HepG2 (cell line): ENCODE data around the gene WNK2. TPM values are rescaled to one million over a fixed set of nuclear protein-coding genes. Genes with fewer than 3 reads are reported as not detected.

ENCODE experiments used
- ARID2 ChIP-seq: sonication (generic); formaldehyde crosslinking; IDR thresholded peaks from 2 replicates; pipeline ENCODE4 v1.8.1; 2022; ENCODE audit warnings: mild to moderate bottlenecking, missing genetic modification reagents, borderline replicate concordance
- EEA1 ChIP-seq: sonication (generic); formaldehyde crosslinking; IDR thresholded peaks from 2 replicates; pipeline ENCODE4 v1.5.1; 2020; ENCODE audit warnings: mild to moderate bottlenecking, missing genetic modification reagents, borderline replicate concordance
- EED ChIP-seq: sonication (generic); formaldehyde crosslinking; IDR thresholded peaks from 2 replicates; pipeline ENCODE4 v1.5.0; 2020; ENCODE audit warnings: mild to moderate bottlenecking, missing genetic modification reagents
- ETV6 ChIP-seq: sonication (generic); formaldehyde crosslinking; conservative IDR thresholded peaks from 2 replicates; pipeline ENCODE4 v1.4.0; 2020; ENCODE audit warnings: missing genetic modification reagents
- JUND ChIP-seq: sonication (generic); formaldehyde crosslinking; IDR thresholded peaks from 2 replicates; pipeline ENCODE4 v1.8.0; 2022; ENCODE audit warnings: mild to moderate bottlenecking, missing genetic modification reagents
- MEIS2 ChIP-seq: sonication (generic); formaldehyde crosslinking; IDR thresholded peaks from 2 replicates; pipeline ENCODE4 v1.9.0; 2021; ENCODE audit warnings: mild to moderate bottlenecking, missing genetic modification reagents
- MTF1 ChIP-seq: sonication (generic); formaldehyde crosslinking; IDR thresholded peaks from 2 replicates; pipeline ENCODE4 v1.5.0; 2020; ENCODE audit warnings: missing genetic modification reagents
- NBN ChIP-seq: fragments of 450-650 bp; conservative IDR thresholded peaks from 2 replicates; pipeline ENCODE4 v1.6.1; 2017
- PTBP1 ChIP-seq: fragments of 200-400 bp; formaldehyde crosslinking; IDR thresholded peaks from 2 replicates; pipeline ENCODE4 v1.6.1; 2018; ENCODE audit warnings: low read length, low read depth; ENCODE audit not compliant: poor library complexity, severe bottlenecking
- RAD21 ChIP-seq: fragments of 450-650 bp; formaldehyde crosslinking; IDR thresholded peaks from 2 replicates; pipeline ENCODE4 v1.5.0; 2020; ENCODE audit warnings: mild to moderate bottlenecking
- SUZ12 ChIP-seq: fragments of 150-350 bp; IDR thresholded peaks from 2 replicates; pipeline ENCODE4 v1.6.1; 2014; ENCODE audit warnings: low read depth, low read length
- TEAD2 ChIP-seq: sonication (generic); formaldehyde crosslinking; IDR thresholded peaks from 2 replicates; pipeline ENCODE4 v1.9.0; 2021; ENCODE audit warnings: missing genetic modification reagents
- TRIM24 ChIP-seq: sonication (generic); formaldehyde crosslinking; IDR thresholded peaks from 2 replicates; pipeline ENCODE4 v1.8.0; 2022; ENCODE audit warnings: mild to moderate bottlenecking, missing genetic modification reagents
- ZFP36L1 ChIP-seq: sonication (generic); formaldehyde crosslinking; IDR thresholded peaks from 2 replicates; pipeline ENCODE4 v1.8.0; 2022; ENCODE audit warnings: mild to moderate bottlenecking, missing genetic modification reagents, moderate library complexity
- ZFP62 ChIP-seq: sonication (generic); formaldehyde crosslinking; IDR thresholded peaks from 2 replicates; pipeline ENCODE4 v1.4.0; 2020; ENCODE audit warnings: missing genetic modification reagents
- ZNF775 ChIP-seq: sonication (generic); formaldehyde crosslinking; IDR thresholded peaks from 2 replicates; pipeline ENCODE4 v1.4.0; 2020; ENCODE audit warnings: missing genetic modification reagents, mild to moderate bottlenecking, moderate library complexity, borderline replicate concordance
- polyA plus RNA-seq, 8 experiments: library from polyadenylated mRNA; depleted of rRNA in 3 of 8; stranded (reverse) in 7 of 8; unstranded in 1 of 8; fragments of >200 nt; fragmentation: Illumina TruSeq in 4 of 8; extraction: Trizol in 4 of 8; gene quantifications; 2 replicates each; pipeline versions ENCODE4 v1.2.1 to v1.2.3, GENCODE V29; 2011 to 2016; ENCODE audit warnings: low read depth in 4 of 8, missing spikeins in 1 of 8, mixed read lengths in 1 of 8; ENCODE audit not compliant: insufficient read depth in 1 of 8
- total RNA-seq, 5 experiments: library from RNA; depleted of rRNA; stranded (reverse); fragments of >200 nt; fragmentation: Illumina TruSeq; extraction: Trizol; gene quantifications; 2 replicates each; pipeline ENCODE4 v1.2.3, GENCODE V29; 2016; ENCODE audit warnings: low read depth in 1 of 5
- TF ChIP-seq, protein P1 (sequence below): sonication (generic); formaldehyde crosslinking; IDR thresholded peaks from 2 replicates; pipeline ENCODE4 v1.4.0; 2020; ENCODE audit warnings: missing genetic modification reagents
- TF ChIP-seq, protein P2 (sequence below): sonication (generic); formaldehyde crosslinking; IDR thresholded peaks from 2 replicates; pipeline ENCODE4 v1.4.0; 2020; ENCODE audit warnings: missing genetic modification reagents, borderline replicate concordance
- TF ChIP-seq, protein P3 (sequence below): sonication (generic); formaldehyde crosslinking; IDR thresholded peaks from 2 replicates; pipeline ENCODE4 v1.5.0; 2020; ENCODE audit warnings: mild to moderate bottlenecking, missing genetic modification reagents
- TF ChIP-seq, protein P4 (sequence below): sonication (generic); formaldehyde crosslinking; IDR thresholded peaks from 2 replicates; pipeline ENCODE4 v1.5.0; 2020; ENCODE audit warnings: missing genetic modification reagents, mild to moderate bottlenecking, borderline replicate concordance
- TF ChIP-seq, protein P5 (sequence below): conservative IDR thresholded peaks from 2 replicates; pipeline ENCODE4 v1.6.1; 2018; ENCODE audit warnings: missing genetic modification reagents

Gene WNK2
- total and polyA plus RNA-seq, 2 of the 13 experiments (the other 11 are each of a cell fraction or from before 2014, with no cell fraction given) = 10.5 to 12.0 TPM

DNA sequence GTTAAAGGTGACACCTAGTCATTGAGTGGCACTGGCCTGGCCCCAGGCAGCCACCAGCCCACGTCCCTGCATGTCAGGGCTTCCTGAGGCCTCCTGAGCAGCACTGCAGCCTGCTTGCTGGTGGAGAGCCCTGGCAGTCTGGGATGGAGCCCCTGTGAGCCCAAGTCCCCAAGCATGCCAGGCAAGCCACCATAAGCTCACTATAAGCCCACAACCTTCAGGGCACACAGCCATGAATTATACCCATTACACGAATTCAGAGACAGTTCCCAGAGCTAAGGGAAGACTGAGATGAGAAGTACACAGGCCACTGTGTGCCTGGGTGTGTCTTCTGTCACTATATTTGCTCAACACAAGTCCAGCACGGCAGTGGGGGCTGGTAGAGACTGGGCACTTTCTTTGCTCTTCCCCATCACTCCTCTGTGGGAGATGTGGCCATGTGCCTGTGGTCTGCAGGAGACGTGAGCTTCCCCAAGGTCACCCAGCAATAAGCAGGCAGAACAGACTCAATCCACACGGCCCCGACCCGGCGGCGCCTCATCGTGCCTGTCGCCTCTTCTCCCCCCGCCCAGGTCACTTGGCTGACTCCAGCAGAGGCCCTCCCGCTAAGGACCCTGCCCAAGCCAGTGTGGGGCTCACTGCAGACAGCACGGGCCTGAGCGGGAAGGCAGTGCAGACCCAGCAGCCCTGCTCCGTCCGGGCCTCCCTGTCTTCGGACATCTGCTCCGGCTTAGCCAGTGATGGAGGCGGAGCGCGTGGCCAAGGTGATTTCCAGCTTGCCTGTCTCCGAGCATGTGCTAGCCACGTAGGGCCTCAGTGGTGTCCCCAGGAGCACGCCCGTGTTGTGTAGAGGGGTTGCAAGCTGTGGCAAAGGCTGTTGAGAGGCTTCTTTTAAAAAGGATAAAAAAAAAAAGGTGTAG lies 114.8 kb downstream of the WNK2 start (continued):
- TF ChIP-seq, protein P1, sequence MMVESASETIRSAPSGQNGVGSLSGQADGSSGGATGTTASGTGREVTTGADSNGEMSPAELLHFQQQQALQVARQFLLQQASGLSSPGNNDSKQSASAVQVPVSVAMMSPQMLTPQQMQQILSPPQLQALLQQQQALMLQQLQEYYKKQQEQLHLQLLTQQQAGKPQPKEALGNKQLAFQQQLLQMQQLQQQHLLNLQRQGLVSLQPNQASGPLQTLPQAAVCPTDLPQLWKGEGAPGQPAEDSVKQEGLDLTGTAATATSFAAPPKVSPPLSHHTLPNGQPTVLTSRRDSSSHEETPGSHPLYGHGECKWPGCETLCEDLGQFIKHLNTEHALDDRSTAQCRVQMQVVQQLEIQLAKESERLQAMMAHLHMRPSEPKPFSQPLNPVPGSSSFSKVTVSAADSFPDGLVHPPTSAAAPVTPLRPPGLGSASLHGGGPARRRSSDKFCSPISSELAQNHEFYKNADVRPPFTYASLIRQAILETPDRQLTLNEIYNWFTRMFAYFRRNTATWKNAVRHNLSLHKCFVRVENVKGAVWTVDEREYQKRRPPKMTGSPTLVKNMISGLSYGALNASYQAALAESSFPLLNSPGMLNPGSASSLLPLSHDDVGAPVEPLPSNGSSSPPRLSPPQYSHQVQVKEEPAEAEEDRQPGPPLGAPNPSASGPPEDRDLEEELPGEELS (CRISPR knock-in tag) = no peak
- TF ChIP-seq ZFP36L1 (CRISPR knock-in tag) = no peak
- TF ChIP-seq EED = no peak
- TF ChIP-seq EEA1 (CRISPR knock-in tag) = no peak
- TF ChIP-seq, protein P2, sequence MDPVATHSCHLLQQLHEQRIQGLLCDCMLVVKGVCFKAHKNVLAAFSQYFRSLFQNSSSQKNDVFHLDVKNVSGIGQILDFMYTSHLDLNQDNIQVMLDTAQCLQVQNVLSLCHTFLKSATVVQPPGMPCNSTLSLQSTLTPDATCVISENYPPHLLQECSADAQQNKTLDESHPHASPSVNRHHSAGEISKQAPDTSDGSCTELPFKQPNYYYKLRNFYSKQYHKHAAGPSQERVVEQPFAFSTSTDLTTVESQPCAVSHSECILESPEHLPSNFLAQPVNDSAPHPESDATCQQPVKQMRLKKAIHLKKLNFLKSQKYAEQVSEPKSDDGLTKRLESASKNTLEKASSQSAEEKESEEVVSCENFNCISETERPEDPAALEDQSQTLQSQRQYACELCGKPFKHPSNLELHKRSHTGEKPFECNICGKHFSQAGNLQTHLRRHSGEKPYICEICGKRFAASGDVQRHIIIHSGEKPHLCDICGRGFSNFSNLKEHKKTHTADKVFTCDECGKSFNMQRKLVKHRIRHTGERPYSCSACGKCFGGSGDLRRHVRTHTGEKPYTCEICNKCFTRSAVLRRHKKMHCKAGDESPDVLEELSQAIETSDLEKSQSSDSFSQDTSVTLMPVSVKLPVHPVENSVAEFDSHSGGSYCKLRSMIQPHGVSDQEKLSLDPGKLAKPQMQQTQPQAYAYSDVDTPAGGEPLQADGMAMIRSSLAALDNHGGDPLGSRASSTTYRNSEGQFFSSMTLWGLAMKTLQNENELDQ (CRISPR knock-in tag) = 0 out of 2 replicates have a peak, but pooled peaks have one; percentile 51
- TF ChIP-seq TRIM24 (CRISPR knock-in tag) = no peak
- no peak for TF ChIP-seq SUZ12
- no peak for TF ChIP-seq MEIS2 (CRISPR knock-in tag)
- TF ChIP-seq ZFP62 (CRISPR knock-in tag) = no peak
- no peak; the same call in 1 of the 2 replicates for TF ChIP-seq ETV6 (CRISPR knock-in tag)
- no peak for TF ChIP-seq ARID2 (CRISPR knock-in tag)
- TF ChIP-seq, protein P3, sequence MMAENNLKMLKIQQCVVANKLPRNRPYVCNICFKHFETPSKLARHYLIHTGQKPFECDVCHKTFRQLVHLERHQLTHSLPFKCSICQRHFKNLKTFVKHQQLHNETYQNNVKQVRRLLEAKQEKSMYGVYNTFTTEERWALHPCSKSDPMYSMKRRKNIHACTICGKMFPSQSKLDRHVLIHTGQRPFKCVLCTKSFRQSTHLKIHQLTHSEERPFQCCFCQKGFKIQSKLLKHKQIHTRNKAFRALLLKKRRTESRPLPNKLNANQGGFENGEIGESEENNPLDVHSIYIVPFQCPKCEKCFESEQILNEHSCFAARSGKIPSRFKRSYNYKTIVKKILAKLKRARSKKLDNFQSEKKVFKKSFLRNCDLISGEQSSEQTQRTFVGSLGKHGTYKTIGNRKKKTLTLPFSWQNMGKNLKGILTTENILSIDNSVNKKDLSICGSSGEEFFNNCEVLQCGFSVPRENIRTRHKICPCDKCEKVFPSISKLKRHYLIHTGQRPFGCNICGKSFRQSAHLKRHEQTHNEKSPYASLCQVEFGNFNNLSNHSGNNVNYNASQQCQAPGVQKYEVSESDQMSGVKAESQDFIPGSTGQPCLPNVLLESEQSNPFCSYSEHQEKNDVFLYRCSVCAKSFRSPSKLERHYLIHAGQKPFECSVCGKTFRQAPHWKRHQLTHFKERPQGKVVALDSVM (CRISPR knock-in tag) = peak; percentile 52; the same call in 1 of the 2 replicates
- TF ChIP-seq MTF1 = no peak
- peak; percentile 11; the same call in 1 of the 2 replicates for TF ChIP-seq JUND (CRISPR knock-in tag)
- TF ChIP-seq, protein P4, sequence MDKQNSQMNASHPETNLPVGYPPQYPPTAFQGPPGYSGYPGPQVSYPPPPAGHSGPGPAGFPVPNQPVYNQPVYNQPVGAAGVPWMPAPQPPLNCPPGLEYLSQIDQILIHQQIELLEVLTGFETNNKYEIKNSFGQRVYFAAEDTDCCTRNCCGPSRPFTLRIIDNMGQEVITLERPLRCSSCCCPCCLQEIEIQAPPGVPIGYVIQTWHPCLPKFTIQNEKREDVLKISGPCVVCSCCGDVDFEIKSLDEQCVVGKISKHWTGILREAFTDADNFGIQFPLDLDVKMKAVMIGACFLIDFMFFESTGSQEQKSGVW (CRISPR knock-in tag) = no peak
- TF ChIP-seq ZNF775 (CRISPR knock-in tag) = no peak
- no peak for TF ChIP-seq PTBP1
- TF ChIP-seq, protein P5, sequence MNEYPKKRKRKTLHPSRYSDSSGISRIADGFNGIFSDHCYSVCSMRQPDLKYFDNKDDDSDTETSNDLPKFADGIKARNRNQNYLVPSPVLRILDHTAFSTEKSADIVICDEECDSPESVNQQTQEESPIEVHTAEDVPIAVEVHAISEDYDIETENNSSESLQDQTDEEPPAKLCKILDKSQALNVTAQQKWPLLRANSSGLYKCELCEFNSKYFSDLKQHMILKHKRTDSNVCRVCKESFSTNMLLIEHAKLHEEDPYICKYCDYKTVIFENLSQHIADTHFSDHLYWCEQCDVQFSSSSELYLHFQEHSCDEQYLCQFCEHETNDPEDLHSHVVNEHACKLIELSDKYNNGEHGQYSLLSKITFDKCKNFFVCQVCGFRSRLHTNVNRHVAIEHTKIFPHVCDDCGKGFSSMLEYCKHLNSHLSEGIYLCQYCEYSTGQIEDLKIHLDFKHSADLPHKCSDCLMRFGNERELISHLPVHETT (CRISPR knock-in tag) = no peak
- peak; percentile 5; the same call in 1 of the 2 replicates for TF ChIP-seq RAD21 (CRISPR knock-in tag)
- no peak for TF ChIP-seq NBN
- TF ChIP-seq TEAD2 (CRISPR knock-in tag) = no peak
